Measurements from ENCODE around the gene OPN4.

DNA sequence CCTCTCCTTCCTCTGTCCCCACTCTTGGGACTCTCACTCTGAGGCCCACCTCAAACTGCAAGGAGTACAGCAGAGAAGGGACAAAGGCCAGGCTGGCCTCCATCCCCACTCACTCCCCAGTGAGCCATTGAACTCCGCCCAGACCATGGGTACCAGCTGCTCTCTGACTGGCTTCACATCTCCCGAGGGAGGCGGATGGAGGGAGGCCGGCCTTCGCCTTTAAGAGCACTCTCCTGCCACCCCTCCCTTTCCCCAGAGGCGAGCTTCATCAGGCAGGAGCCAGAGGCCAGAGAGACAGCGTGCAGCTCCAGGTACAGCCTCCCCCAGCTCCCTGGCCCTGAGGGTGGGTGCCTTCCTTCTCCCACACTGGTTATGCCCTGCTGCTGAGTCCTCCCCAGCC lies 12.2 kb downstream of the OPN4 start:
- TF ChIP-seq, protein P1, sequence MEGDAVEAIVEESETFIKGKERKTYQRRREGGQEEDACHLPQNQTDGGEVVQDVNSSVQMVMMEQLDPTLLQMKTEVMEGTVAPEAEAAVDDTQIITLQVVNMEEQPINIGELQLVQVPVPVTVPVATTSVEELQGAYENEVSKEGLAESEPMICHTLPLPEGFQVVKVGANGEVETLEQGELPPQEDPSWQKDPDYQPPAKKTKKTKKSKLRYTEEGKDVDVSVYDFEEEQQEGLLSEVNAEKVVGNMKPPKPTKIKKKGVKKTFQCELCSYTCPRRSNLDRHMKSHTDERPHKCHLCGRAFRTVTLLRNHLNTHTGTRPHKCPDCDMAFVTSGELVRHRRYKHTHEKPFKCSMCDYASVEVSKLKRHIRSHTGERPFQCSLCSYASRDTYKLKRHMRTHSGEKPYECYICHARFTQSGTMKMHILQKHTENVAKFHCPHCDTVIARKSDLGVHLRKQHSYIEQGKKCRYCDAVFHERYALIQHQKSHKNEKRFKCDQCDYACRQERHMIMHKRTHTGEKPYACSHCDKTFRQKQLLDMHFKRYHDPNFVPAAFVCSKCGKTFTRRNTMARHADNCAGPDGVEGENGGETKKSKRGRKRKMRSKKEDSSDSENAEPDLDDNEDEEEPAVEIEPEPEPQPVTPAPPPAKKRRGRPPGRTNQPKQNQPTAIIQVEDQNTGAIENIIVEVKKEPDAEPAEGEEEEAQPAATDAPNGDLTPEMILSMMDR (conservative IDR thresholded peaks at IDR 0.05 in 1 of 2, IDR thresholded peaks at IDR 0.05 in 1 of 2; ENCODE audit: extremely low read depth in 1 of 2, insufficient read depth in 1 of 2, low read depth in 1 of 2, low read length in 2 of 2), result no peak
- no peak for TF ChIP-seq EZH2 (IDR thresholded peaks at IDR 0.05; ENCODE audit: borderline replicate concordance, low read length)
